GM21528 (cell line): Measurements from ENCODE around the gene ERRFI1.
"Not testable (repeated sequence)": the region's sequence is repeated elsewhere in the genome, so short reads cannot be mapped to it uniquely, and the experiment has no call there.

ENCODE experiments used
- ATAC-seq: cut with Tn5 transposase; IDR thresholded peaks from one replicate; pipeline ENCODE4 v1.9.1; 2021; ENCODE audit warnings: mild to moderate bottlenecking, moderate library complexity; ENCODE audit not compliant: unreplicated experiment, low FRiP score

The ERRFI1 gene, protein sequence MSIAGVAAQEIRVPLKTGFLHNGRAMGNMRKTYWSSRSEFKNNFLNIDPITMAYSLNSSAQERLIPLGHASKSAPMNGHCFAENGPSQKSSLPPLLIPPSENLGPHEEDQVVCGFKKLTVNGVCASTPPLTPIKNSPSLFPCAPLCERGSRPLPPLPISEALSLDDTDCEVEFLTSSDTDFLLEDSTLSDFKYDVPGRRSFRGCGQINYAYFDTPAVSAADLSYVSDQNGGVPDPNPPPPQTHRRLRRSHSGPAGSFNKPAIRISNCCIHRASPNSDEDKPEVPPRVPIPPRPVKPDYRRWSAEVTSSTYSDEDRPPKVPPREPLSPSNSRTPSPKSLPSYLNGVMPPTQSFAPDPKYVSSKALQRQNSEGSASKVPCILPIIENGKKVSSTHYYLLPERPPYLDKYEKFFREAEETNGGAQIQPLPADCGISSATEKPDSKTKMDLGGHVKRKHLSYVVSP

GRCh38 chr1:8026153-8026975 is at the start of gene ERRFI1:
ERRFI1 (minus strand) TSS chr1:8026309; CDS start chr1:8015619, 10,690 bp downstream.
- peak; percentile 79 for ATAC-seq

GRCh38 chr1:8075511-8076051 is 49.5 kb upstream of the ERRFI1 start:
- ATAC-seq: no peak

- ATAC-seq: no peak
Measured at GRCh38 chr1:8073112-8073855, 47.2 kb upstream of the ERRFI1 start.

GRCh38 chr1:8070381-8070811 is 44.3 kb upstream of the ERRFI1 start:
- no peak for ATAC-seq

DNA sequence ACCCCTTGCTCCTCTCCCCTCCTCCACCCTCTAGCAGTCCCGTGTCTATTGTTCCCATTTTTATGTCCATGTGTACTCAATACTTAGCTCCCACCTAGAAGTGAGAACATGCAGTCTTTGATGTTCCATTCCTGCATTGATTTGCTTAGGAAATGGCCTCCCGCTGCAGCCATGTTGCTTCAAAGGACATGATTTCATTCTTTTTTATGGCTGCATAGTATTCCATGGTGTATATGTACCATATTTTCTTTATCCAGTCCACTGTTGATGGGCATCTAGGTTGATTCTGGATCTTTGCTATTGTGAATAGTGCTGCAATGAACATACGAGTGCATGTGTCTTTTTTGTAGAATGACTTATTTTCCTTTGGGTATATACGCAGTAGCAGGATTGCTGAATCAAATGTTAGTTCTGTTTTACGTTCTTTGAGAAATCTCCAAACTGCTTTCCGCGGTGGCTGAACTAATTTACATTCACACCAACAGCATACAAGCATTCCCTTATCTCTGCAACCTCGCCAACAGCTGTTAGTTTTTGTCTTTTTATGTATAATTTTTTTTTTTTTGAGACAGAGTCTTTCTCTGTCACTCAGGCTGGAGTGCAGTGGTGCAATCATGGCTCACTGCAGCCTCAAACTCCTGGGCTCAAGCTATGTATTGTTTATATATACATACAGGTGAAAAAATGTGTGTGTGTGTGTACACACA is 43.7 kb upstream of the ERRFI1 start:
- not testable (repeated sequence) for ATAC-seq

DNA sequence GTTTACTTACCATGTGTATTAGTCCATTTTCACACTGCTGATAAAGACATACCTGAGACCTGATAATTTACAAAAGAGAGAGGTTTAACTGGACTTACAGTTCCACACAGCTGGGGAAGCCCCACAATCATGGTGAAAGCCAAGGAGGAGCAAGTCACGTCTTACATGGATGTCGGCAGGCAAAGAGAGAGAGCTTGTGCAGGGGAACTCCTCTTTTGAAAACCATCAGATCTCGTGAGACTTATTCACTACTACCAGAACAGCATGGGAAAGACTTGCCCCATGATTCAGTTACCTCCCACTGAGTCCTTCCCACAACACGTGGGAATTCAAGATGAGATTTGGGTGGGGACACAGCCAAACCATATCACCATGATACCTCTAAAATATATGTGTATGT is 39.3 kb upstream of the ERRFI1 start:
- no peak for ATAC-seq

DNA sequence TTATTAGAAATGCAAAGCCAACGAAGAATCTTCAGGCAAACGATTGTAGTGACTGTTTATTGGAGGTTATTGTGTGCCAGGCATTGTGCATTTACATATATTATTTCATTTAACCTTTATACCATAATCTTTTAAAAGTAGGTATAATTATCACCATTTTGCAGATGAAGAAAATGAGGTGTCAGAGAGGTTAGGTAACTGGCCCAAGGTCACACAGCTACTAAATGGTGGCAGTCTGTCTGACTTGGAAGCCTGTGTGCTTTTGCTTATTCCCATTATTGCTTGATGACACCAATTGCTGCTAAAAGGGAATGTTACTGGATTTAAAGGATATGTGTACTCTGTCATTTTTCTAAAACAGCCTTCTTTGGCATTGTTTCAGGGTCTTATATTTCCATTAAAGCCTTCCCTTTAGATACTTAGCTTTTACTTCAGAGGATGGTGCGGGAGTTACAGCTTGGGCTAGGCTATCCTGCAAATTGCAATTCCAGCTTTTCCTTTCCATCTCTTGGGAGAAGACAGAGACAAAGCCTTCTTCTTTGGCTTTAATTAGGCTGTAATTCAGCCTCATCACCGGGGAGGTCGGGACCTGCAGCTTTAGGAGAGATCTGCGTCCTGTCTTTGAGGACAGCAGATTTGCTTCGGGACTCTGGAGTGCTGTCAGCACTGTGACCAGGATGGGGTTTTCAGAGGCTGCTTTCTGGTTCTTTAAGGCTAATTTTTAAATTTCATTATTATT is 37.4 kb upstream of the ERRFI1 start:
- ATAC-seq: no peak

DNA sequence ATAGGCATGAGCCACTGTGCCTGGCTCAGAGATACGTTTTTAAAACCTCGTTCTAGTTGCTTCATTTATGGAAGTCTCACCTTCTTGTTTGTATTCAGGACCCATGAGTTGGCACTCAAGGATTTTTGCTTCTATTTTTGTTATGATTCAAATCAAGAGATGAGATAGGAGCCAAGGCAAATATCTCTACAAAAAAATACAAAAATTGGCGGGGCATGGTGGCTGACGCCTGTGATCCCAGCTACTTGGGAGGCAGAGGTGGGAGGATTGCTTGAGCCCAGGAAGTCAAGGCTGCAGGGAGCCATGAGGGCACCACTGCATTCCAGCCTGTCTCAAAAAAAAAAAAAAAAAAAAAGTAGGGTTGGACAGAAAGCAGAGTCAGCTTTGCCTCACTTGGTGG is 36.8 kb upstream of the ERRFI1 start:
- ATAC-seq: no peak

- no peak for ATAC-seq
Measured at GRCh38 chr1:8061673-8062386, 35.7 kb upstream of the ERRFI1 start.

GRCh38 chr1:8061210-8061609 is 35.1 kb upstream of the ERRFI1 start:
- no peak for ATAC-seq

GRCh38 chr1:8059161-8059622 is 33.1 kb upstream of the ERRFI1 start:
- ATAC-seq: no peak

DNA sequence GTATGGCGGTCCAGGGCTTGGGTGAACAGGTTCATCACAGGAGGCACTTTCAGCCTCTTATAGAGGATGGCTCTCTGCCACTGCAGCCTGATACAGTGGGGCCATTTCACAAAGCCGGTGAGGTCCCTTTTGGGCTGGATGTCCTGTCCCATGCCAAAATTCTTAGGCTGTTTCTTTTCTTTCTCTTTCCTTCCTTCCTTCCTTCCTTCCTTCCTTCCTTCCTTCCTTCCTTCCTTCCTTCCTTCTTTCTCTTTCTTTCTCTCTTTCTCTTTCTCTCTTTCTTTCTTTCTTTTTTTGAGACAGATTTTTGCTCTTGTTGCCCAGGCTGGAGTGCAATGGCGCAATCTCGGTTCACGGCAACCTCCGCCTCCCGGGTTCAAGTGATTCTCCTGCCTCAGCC is 31.7 kb upstream of the ERRFI1 start:
- not testable (repeated sequence) for ATAC-seq

GRCh38 chr1:8055973-8056372 is 29.9 kb upstream of the ERRFI1 start:
- no peak for ATAC-seq

DNA sequence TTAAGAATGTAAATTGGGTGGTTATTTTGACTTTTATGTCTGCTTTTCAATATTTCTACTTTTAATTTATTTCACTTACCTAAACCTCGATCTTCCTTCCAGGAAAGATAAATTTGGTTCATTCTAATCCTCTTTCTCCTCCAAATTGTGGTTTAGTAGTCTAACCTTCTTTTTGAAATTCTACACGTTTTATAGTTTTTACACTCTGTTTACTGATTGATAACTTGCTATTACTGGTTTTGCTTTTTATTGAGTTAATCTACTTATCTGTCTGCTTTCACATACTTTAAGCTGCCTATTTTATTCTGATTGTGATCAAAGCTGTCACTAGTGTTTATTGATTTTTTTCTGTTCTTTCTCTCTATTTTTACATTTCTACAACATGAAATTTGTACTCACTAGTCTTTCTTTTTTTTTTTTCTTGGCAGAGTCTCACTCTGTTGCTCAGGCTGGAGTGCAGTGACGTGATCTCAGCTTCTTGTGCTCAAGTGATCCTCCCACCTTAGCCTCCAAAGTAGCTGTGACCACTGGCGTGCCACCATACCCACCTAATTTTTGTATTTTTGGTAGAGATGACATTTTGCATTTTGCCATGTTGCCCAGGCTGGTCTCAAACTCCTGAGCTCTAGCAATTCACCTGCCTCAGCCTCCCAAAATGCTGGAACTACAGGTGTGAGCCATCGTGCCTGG is 27.9 kb upstream of the ERRFI1 start:
- no peak for ATAC-seq

GRCh38 chr1:8051650-8052049 is 25.5 kb upstream of the ERRFI1 start:
- no peak for ATAC-seq

DNA sequence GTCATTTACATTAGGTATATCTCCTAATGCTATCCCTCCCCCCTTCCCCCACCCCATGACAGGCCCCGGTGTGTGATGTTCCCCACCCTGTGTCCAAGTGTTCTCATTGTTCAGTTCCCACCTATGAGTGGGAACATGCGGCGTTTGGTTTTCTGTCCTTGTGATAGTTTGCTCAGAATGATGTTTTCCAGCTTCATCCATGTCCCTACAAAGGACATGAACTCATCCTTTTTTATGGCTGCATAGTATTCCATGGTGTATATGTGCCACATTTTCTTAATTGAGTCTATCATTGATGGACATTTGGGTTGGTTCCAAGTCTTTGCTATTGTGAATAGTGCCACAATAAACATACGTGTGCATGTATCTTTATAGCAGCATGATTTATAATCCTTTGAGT is 23.1 kb upstream of the ERRFI1 start:
- ATAC-seq: not testable (repeated sequence)

- ATAC-seq: no peak
Measured at GRCh38 chr1:8047686-8048445, 21.8 kb upstream of the ERRFI1 start.
